SU-DHL-6 (cell line): Measurements from ENCODE around the gene MRE11.

Experiments
- H2AFZ ChIP-seq: fragments of 200-600 bp; sonication (generic); 2 replicates; pipeline ENCODE4 v1.6.1; 2014; ENCODE audit warnings: low read depth, mild to moderate bottlenecking, moderate library complexity, mixed read lengths, antibody characterized with exemption, low read length; ENCODE audit not compliant: severe bottlenecking
- H3F3A ChIP-seq: fragments of 200-600 bp; shearing (Covaris generic); 2 replicates; pipeline ENCODE4 v1.6.0; 2016; ENCODE audit warnings: antibody characterized with exemption, mild to moderate bottlenecking; ENCODE audit not compliant: insufficient read depth
- H3K27ac ChIP-seq: fragments of 200-600 bp; sonication (generic); 2 replicates; pipeline ENCODE4 v1.5.1; 2016; ENCODE audit warnings: low read depth, mild to moderate bottlenecking, low read length, moderate library complexity, mixed read lengths
- H3K27me3 ChIP-seq: fragments of 200-600 bp; sonication (generic), shearing (Covaris generic); 2 replicates; pipeline ENCODE4 v1.6.0; 2014; ENCODE audit warnings: mild to moderate bottlenecking, low read length
- H3K36me3 ChIP-seq: fragments of 200-600 bp; sonication (generic); 2 replicates; pipeline ENCODE4 v1.6.1; 2014; ENCODE audit warnings: mild to moderate bottlenecking, low read length, mixed read lengths
- H3K4me2 ChIP-seq: fragments of 300-600, 200-600 bp; shearing (Covaris generic), sonication (generic); 2 replicates; pipeline ENCODE4 v1.6.0; 2014; ENCODE audit warnings: low read length, low read depth, mild to moderate bottlenecking; ENCODE audit not compliant: poor library complexity, severe bottlenecking
- H3K4me3 ChIP-seq: fragments of 200-600 bp; sonication (generic); 2 replicates; pipeline ENCODE4 v1.5.1; 2014; ENCODE audit warnings: antibody characterized with exemption, low read length, mild to moderate bottlenecking, mixed read lengths; ENCODE audit not compliant: insufficient read depth, poor library complexity, severe bottlenecking
- H3K79me2 ChIP-seq: fragments of 200-600 bp; sonication (generic); 2 replicates; pipeline ENCODE4 v1.6.1; 2014; ENCODE audit warnings: mild to moderate bottlenecking, low read length, moderate library complexity; ENCODE audit not compliant: insufficient read depth
- H3K9ac ChIP-seq: fragments of 200-600 bp; sonication (generic); 2 replicates; pipeline ENCODE4 v1.7.0; 2014; ENCODE audit warnings: mild to moderate bottlenecking, low read length
- H3K9me2 ChIP-seq: fragments of 200-600 bp; sonication (generic); replicated peaks from 2 replicates; pipeline ENCODE4 v1.6.1; 2014; ENCODE audit warnings: low read length; ENCODE audit not compliant: insufficient read depth
- H3K9me3 ChIP-seq: fragments of 200-600 bp; sonication (generic); 2 replicates; pipeline ENCODE4 v1.6.1; 2014; ENCODE audit warnings: low read length, mixed read lengths; ENCODE audit not compliant: insufficient read depth
- H4K20me1 ChIP-seq: fragments of 200-600 bp; sonication (generic); 2 replicates; pipeline ENCODE4 v1.6.1; 2014; ENCODE audit warnings: low read depth, mild to moderate bottlenecking, antibody characterized with exemption, low read length, moderate library complexity, mixed read lengths
- EZH2phosphoT487 ChIP-seq: fragments of 200-600 bp; sonication (generic), shearing (Covaris generic); conservative IDR thresholded peaks from 2 replicates; pipeline ENCODE4 v1.6.1; 2018; ENCODE audit warnings: mild to moderate bottlenecking, antibody characterized with exemption, low read length, moderate library complexity, mixed read lengths
- TF ChIP-seq, protein P1 (sequence below): fragments of 200-600 bp; sonication (generic); IDR thresholded peaks from one replicate; pipeline ENCODE4 v1.5.1; 2017; ENCODE audit warnings: antibody characterized with exemption, mild to moderate bottlenecking, low read length, moderate library complexity; ENCODE audit not compliant: insufficient read depth, poor library complexity, severe bottlenecking

The MRE11 gene

DNA sequence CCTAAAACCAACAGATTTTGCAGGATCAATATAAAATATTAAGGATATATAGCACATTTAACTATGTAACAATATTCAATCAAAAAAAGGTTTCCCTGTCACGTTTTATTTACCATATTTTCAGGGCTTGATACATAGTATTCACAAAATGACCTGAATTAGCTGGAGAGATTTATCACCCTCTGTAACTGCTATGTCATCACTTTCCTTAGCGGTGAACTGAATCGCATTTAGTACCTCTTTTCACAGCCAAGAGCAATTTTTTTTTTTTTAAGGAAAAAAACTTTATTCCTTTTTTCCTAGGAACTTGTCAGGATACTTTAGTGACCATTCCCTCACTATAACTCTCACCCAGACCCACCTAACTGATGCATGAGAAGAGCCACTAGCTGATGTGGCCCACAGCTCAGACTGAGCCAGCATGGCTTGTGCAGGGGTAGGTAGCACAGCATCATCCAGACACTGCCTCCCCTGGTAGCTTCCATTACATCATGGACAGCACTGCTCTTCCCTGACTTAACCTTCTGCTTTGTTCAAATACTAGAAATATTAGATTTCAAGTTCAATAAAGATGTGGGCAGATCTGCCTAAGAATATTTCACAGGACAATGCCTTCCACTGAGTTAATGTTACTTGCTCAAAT is 75.4 kb downstream of the MRE11 start:
- no peak overlapping the region for H3K27ac ChIP-seq
- no peak overlapping the region for H3K9ac ChIP-seq
- H4K20me1 ChIP-seq, result no peaks in the 10 kb centered on the region
- no peaks in the 10 kb centered on the region for H3K9me2 ChIP-seq
- H3K79me2 ChIP-seq, result no peaks in the 10 kb centered on the region
- H3K4me3 ChIP-seq, result no peak overlapping the region
- no peaks in the 10 kb centered on the region for H3K9me3 ChIP-seq
- H2AFZ ChIP-seq, result no peak overlapping the region
- H3K27me3 ChIP-seq, result no peaks in the 10 kb centered on the region
- H3F3A ChIP-seq, result no peaks in the 10 kb centered on the region
- no peak overlapping the region for H3K4me2 ChIP-seq
- peaks cover 2% of the 10 kb centered on the region; the same call in 1 of the 2 replicates for H3K36me3 ChIP-seq
- no peak for TF ChIP-seq EZH2phosphoT487
- TF ChIP-seq, protein P1, sequence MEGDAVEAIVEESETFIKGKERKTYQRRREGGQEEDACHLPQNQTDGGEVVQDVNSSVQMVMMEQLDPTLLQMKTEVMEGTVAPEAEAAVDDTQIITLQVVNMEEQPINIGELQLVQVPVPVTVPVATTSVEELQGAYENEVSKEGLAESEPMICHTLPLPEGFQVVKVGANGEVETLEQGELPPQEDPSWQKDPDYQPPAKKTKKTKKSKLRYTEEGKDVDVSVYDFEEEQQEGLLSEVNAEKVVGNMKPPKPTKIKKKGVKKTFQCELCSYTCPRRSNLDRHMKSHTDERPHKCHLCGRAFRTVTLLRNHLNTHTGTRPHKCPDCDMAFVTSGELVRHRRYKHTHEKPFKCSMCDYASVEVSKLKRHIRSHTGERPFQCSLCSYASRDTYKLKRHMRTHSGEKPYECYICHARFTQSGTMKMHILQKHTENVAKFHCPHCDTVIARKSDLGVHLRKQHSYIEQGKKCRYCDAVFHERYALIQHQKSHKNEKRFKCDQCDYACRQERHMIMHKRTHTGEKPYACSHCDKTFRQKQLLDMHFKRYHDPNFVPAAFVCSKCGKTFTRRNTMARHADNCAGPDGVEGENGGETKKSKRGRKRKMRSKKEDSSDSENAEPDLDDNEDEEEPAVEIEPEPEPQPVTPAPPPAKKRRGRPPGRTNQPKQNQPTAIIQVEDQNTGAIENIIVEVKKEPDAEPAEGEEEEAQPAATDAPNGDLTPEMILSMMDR, result no peak

DNA sequence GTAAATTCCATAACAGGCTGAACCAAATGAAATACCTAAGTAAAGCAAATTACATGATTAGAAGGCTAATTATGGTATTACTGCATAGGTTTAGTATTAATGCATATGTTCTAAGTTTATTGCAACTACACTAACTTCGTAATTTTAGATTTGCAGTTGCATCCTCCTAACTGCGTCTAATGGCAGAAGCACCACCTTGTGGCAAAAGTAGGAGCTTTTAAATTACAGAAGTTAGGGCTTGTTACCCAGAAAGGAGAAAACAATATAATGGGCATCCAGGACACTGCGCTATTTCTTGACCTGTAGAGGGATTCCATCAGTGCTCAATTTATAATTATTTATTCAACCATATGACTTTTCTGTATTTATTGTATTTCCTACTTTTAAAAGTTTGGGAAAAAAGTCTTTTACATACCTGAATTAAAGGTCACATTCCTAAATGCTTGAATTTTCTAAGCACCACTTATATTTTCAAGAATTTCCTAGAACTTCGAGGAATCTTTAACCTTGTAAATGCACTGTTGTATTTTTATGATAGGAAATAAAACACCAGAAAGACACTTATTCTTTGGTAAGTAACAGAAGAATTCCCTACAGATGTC is 76.2 kb downstream of the MRE11 start:
- Histone ChIP-seq H3K79me2 (no peaks in the 10 kb centered on the region), H3K9ac (no peak overlapping the region), H3K9me2 (no peaks in the 10 kb centered on the region), H3K27me3 (no peaks in the 10 kb centered on the region), H3F3A (no peaks in the 10 kb centered on the region), H3K4me3 (no peak overlapping the region), H3K4me2 (no peak overlapping the region), H3K27ac (no peak overlapping the region), H3K9me3 (no peaks in the 10 kb centered on the region), H2AFZ (no peak overlapping the region), H3K36me3 (peaks cover 2% of the 10 kb centered on the region; the same call in 1 of the 2 replicates), H4K20me1 (no peaks in the 10 kb centered on the region)
- TF ChIP-seq, protein P1, result peak; percentile 9
- no peak for TF ChIP-seq EZH2phosphoT487

DNA sequence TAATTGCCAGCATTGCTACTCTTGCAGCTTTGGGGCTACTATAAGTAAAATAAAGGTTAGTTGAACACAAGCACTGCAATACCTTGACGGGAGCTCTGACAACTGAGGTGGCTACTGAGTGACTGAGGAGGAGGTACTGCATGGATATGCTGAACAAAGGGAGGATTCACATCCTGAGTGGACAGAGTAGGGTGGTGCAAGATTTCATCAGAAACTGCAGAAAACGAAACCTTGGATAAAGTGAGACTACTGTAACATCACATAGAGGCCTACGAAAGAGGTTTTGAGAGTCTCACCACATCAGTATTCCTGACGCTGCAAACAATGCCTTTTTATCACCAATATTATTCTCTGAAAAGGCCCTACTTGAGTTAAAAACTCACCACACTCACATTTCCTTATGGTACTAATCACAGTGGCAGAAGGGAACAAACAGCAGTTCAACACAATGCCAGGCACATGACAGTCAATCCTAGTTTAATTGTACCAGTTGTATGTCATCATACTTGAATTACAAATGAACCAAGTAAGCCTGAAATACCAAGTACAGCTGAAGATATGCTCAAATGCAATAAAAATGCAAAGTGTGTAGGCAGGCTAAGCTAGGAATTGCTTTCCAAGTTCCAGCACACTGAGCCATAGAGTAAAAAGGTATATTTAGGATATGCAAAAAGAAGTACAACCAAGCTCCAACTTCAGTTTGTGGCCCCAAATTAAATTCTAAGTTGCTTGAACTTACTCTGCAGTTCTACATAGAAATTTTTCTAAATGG is 88.4 kb downstream of the MRE11 start:
- no peaks in the 10 kb centered on the region for H3K9me2 ChIP-seq
- no peaks in the 10 kb centered on the region for H3K36me3 ChIP-seq
- H3K27me3 ChIP-seq, result no peaks in the 10 kb centered on the region
- TF ChIP-seq EZH2phosphoT487, result no peak
- TF ChIP-seq, protein P1, result no peak
- H2AFZ ChIP-seq, result no peak overlapping the region
- H3F3A ChIP-seq, result no peaks in the 10 kb centered on the region
- H3K79me2 ChIP-seq, result no peaks in the 10 kb centered on the region
- no peak overlapping the region for H3K27ac ChIP-seq
- H4K20me1 ChIP-seq, result no peaks in the 10 kb centered on the region
- H3K9me3 ChIP-seq, result no peaks in the 10 kb centered on the region
- no peak overlapping the region for H3K4me2 ChIP-seq
- H3K4me3 ChIP-seq, result no peak overlapping the region
- no peak overlapping the region for H3K9ac ChIP-seq
